Thyroid gland (tissue), 4 donors: ENCODE measurements around the gene ZMYM4. TPM values are rescaled to one million over a fixed set of nuclear protein-coding genes. Genes with fewer than 3 reads are reported as not detected.

Source experiments
- DNase-seq, 2 donors: peaks; one replicate each; pipeline ENCODE4 v3.0.0-alpha.2; 2019
- H3K27ac ChIP-seq, 3 donors: fragments of 200-600 bp; sonication (generic); 1 replicate in 2 of 3; 2 replicates in 1 of 3; pipeline ENCODE4 v1.5.1; 2016 to 2019; ENCODE audit warnings: mild to moderate bottlenecking in 1 of 3, moderate library complexity in 1 of 3
- H3K27me3 ChIP-seq: fragments of 200-600 bp; sonication (generic); one replicate; pipeline ENCODE4 v1.5.1; 2019
- H3K36me3 ChIP-seq, 2 donors: fragments of 200-600 bp; sonication (generic); one replicate each; pipeline ENCODE4 v1.5.1; 2016 to 2019
- H3K4me1 ChIP-seq, 2 donors: fragments of 200-600 bp; sonication (generic); one replicate each; pipeline ENCODE4 v1.5.1; 2017 to 2019
- H3K4me3 ChIP-seq, 3 donors: fragments of 200-600 bp; sonication (generic); replicated peaks in 1 of 3; 1 replicate in 2 of 3; 2 replicates in 1 of 3; pipeline ENCODE4 v1.5.1; 2016; ENCODE audit warnings: mild to moderate bottlenecking in 1 of 3
- H3K9me3 ChIP-seq: fragments of 200-600 bp; sonication (generic); one replicate; pipeline ENCODE4 v1.5.1; 2017
- CTCF ChIP-seq, 6 experiments: fragments of 200-600 bp in 3 of 6; fragments of 450-650 bp in 3 of 6; sonication (generic) in 3 of 6; IDR thresholded peaks; one replicate each; pipeline ENCODE4 v1.5.1; 2016 to 2019; ENCODE audit warnings: antibody characterized with exemption in 6 of 6, mild to moderate bottlenecking in 2 of 6, inconsistent platforms in 1 of 6, moderate library complexity in 1 of 6
- POLR2A ChIP-seq, 2 donors: fragments of 450-650 bp; IDR thresholded peaks; one replicate each; pipeline ENCODE4 v1.6.1; 2017; ENCODE audit warnings: antibody characterized with exemption in 2 of 2, mild to moderate bottlenecking in 2 of 2, moderate library complexity in 1 of 2
- WGBS, 2 donors: methylation state at CpG; one replicate each; pipeline ENCODE4 v1.1.5; 2017; 5-methylcytosine and 5-hydroxymethylcytosine counted together
- intact Hi-C: fragments of 100-400 bp; cut with DNase I; formaldehyde crosslinking; loops from one replicate; pipeline ENCODE4 v1.15.1; 2023
- total RNA-seq, 4 donors: library from RNA; depleted of rRNA; stranded (reverse); fragments of >200 nt; gene quantifications; one replicate each; pipeline ENCODE4 v1.2.3, GENCODE V29; 2016

Gene ZMYM4
- total RNA-seq, 4 donors from 2014 or later = 46.8 to 71.6 (median 56.0) TPM

GRCh38 chr1:35434703-35435102 is 166.2 kb downstream of the ZMYM4 start:
- no peaks in the 10 kb centered on the region for H3K4me1 ChIP-seq
- intact Hi-C loops = no loop called here
- peaks cover 27 to 35% of the 10 kb centered on the region in 2 donors for H3K36me3 ChIP-seq
- TF ChIP-seq CTCF (IDR thresholded peaks at IDR 0.05) (no peak), POLR2A (IDR thresholded peaks at IDR 0.05) (no peak)
- DNase-seq = no peak
- H3K27ac ChIP-seq = no peak overlapping the region
- H3K27me3 ChIP-seq = no peaks in the 10 kb centered on the region
- no peaks in the 10 kb centered on the region for H3K9me3 ChIP-seq
- H3K4me3 ChIP-seq = no peak overlapping the region
- 79 to 91% methylated on average over 4 to 8 of the region's 12 CpGs for WGBS, 2 donors

GRCh38 chr1:35436078-35436477 is 167.6 kb downstream of the ZMYM4 start:
- no peak for TF ChIP-seq POLR2A (IDR thresholded peaks at IDR 0.05)
- Histone ChIP-seq H3K4me1 (no peaks in the 10 kb centered on the region), H3K4me3 (no peak overlapping the region), H3K27ac (no peak overlapping the region), H3K36me3 (peaks cover 39 to 48% of the 10 kb centered on the region in 2 donors), H3K27me3 (no peaks in the 10 kb centered on the region), H3K9me3 (no peaks in the 10 kb centered on the region)
- intact Hi-C loops = no loop called here
- 86 to 94% methylated on average over 3 to 9 of the region's 10 CpGs for WGBS, 2 donors
- DNase-seq = no peak

GRCh38 chr1:35437200-35437599 is 168.7 kb downstream of the ZMYM4 start:
- no peak for TF ChIP-seq CTCF (IDR thresholded peaks at IDR 0.05)
- TF ChIP-seq POLR2A (IDR thresholded peaks at IDR 0.05) = no peak
- H3K4me1 ChIP-seq = peaks cover 0 to 6% of the 10 kb centered on the region in 2 donors
- no peak for DNase-seq
- no peaks in the 10 kb centered on the region for H3K27me3 ChIP-seq
- no peak overlapping the region for H3K4me3 ChIP-seq
- intact Hi-C loops = no loop called here
- peaks cover 50 to 56% of the 10 kb centered on the region in 2 donors for H3K36me3 ChIP-seq
- H3K9me3 ChIP-seq = no peaks in the 10 kb centered on the region
- 96 to 97% methylated on average over 9 of the region's 9 CpGs for WGBS, 2 donors
- no peak overlapping the region for H3K27ac ChIP-seq

GRCh38 chr1:35439626-35440025 is 171.1 kb downstream of the ZMYM4 start:
- DNase-seq = no peak
- H3K9me3 ChIP-seq = no peaks in the 10 kb centered on the region
- H3K36me3 ChIP-seq = peaks cover 47 to 67% of the 10 kb centered on the region in 2 donors
- WGBS, 2 donors = 97 to 100% methylated on average over 1 of the region's 1 CpG
- H3K4me3 ChIP-seq = no peak overlapping the region
- peaks cover 0 to 17% of the 10 kb centered on the region in 2 donors for H3K4me1 ChIP-seq
- H3K27ac ChIP-seq = no peak overlapping the region
- no peak for TF ChIP-seq CTCF (IDR thresholded peaks at IDR 0.05)
- no peak for TF ChIP-seq POLR2A (IDR thresholded peaks at IDR 0.05)
- H3K27me3 ChIP-seq = no peaks in the 10 kb centered on the region
- intact Hi-C loops = loop anchor here (10.0 kb wide), 1 partner anchor 335 kb away; no protein-coding TSS in a partner anchor

- no peaks in the 10 kb centered on the region for H3K27me3 ChIP-seq
- WGBS, 2 donors = 70 to 82% methylated on average over 8 of the region's 8 CpGs
- H3K27ac ChIP-seq = peak overlapping the region in 1 of 3 donors; percentile 26
- peaks cover 0 to 17% of the 10 kb centered on the region in 2 donors for H3K4me1 ChIP-seq
- H3K4me3 ChIP-seq = no peak overlapping the region
- no peaks in the 10 kb centered on the region for H3K9me3 ChIP-seq
- intact Hi-C loops = loop anchor here (10.0 kb wide), 1 partner anchor 333 kb away; no protein-coding TSS in a partner anchor
- peaks cover 34 to 52% of the 10 kb centered on the region in 2 donors for H3K36me3 ChIP-seq
- DNase-seq = no peak
- no peak for TF ChIP-seq POLR2A (IDR thresholded peaks at IDR 0.05)
- no peak for TF ChIP-seq CTCF (IDR thresholded peaks at IDR 0.05)
Observed at GRCh38 chr1:35441926-35442579, 173.5 kb downstream of the ZMYM4 start.
